ENCODE data around the gene RANBP17. TPM values are rescaled to one million over a fixed set of nuclear protein-coding genes. Genes with fewer than 3 reads are reported as not detected.
"Not testable (repeated sequence)": the region's sequence is repeated elsewhere in the genome, so short reads cannot be mapped to it uniquely, and the experiment has no call there.

The RANBP17 gene
- total RNA-seq, 1 donor from 2014 or later, result not detected

DNA sequence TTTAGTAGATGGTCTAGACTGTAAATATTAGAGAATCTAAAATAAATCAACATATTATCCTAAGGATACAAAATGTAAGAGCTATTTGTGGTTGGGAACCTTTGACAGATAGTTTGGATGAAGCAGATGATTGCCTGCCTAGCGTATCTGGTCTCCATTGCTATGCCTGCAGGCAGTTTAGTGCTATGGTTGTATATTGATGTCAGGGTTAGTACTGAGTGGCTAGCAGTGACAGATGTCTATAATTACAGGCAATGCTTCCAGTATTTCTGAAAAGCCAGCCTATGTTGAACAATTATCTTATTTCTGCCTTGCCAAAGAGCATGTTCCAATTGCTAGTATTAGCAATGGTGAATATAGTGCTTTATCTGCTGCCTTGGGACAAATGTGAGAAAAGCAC, 296.0 kb downstream of the RANBP17 start:
- H3K27ac Mint-ChIP-seq, result no peak overlapping the region
- no peak overlapping the region for H3K4me3 Mint-ChIP-seq (ENCODE audit: low read depth)
- no peaks in the 10 kb centered on the region for H3K36me3 Mint-ChIP-seq (ENCODE audit: low read depth)
- H3K4me1 Mint-ChIP-seq (ENCODE audit: low read depth), result no peaks in the 10 kb centered on the region
- peaks cover 2% of the 10 kb centered on the region for H3K27me3 Mint-ChIP-seq (ENCODE audit: low read depth)
- intact Hi-C loops (cut with micrococcal nuclease), result no loop called here
- no peaks in the 10 kb centered on the region for H3K9me3 Mint-ChIP-seq
- DNase-seq (ENCODE audit: low spot score), result no peak

DNA sequence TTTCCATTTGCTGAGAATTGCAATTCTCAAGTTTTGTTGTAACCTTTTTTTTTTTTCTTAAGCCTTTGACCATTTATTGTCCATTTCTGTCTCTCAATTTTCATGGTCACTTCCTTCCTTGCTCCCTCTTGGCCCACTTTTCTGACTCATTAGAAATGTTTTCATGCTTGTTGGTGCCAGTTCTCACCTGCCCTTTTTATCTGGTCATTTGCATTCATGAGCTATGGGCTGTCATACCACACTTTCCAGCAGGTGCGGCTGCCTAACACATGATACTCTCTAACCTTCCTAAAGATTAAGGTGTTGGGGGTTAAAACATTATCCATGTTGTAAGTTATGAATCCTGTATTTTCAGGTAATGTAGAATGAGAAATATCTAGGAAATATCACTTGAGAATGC, 296.8 kb downstream of the RANBP17 start:
- intact Hi-C loops (cut with micrococcal nuclease), result no loop called here
- Mint-ChIP-seq H3K4me3 (ENCODE audit: low read depth) (no peak overlapping the region), H3K4me1 (ENCODE audit: low read depth) (no peaks in the 10 kb centered on the region), H3K27ac (no peak overlapping the region), H3K36me3 (ENCODE audit: low read depth) (no peaks in the 10 kb centered on the region), H3K27me3 (ENCODE audit: low read depth) (peaks cover 3% of the 10 kb centered on the region), H3K9me3 (no peaks in the 10 kb centered on the region)
- DNase-seq (ENCODE audit: low spot score), result no peak

DNA sequence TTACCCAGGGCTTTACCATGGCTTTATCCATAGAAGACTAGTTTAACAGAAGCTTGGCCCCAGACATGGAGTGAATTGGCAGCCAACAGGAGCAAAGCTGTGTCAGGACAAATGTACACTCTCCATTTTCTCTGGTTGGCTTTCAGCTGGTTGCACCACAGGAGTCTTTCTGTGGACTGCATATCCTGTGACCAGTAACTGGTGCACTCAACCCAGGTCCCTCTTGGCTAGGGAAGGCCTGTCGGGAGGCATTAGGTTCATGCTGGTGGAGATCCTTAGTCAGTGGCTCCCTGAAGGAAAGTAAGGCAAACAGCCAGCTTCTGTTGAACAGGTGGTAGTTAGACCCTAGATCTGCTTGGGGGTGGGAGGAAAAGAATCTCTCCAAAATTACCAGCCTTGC, 300.3 kb downstream of the RANBP17 start:
- no peak for DNase-seq (ENCODE audit: low spot score)
- intact Hi-C loops (cut with micrococcal nuclease), result no loop called here
- no peaks in the 10 kb centered on the region for H3K4me1 Mint-ChIP-seq (ENCODE audit: low read depth)
- H3K27ac Mint-ChIP-seq, result no peak overlapping the region
- no peaks in the 10 kb centered on the region for H3K36me3 Mint-ChIP-seq (ENCODE audit: low read depth)
- no peaks in the 10 kb centered on the region for H3K9me3 Mint-ChIP-seq
- peaks cover 3% of the 10 kb centered on the region for H3K27me3 Mint-ChIP-seq (ENCODE audit: low read depth)
- no peak overlapping the region for H3K4me3 Mint-ChIP-seq (ENCODE audit: low read depth)

DNA sequence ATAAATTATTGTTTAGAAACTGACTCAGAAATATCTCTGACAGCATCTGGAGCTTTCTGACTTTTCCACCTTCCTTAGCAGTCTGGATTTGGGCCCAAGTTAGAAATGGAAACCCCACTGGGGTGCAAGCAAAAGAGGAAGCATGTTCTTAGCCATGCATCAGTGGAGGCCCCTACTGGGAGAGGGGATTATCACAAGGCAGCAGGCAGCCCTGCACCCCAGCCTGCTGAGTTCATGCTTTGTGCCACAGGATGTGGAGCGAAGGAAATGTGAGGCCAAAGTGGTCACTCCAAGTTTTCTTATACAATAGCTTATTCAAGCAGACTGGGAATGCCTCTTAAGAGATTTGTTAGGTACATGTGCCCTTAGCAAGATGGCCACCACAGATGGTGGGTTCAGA, 300.8 kb downstream of the RANBP17 start:
- intact Hi-C loops (cut with micrococcal nuclease), result no loop called here
- DNase-seq (ENCODE audit: low spot score), result no peak
- Mint-ChIP-seq H3K4me3 (ENCODE audit: low read depth) (no peak overlapping the region), H3K4me1 (ENCODE audit: low read depth) (no peaks in the 10 kb centered on the region), H3K27me3 (ENCODE audit: low read depth) (peaks cover 3% of the 10 kb centered on the region), H3K27ac (no peak overlapping the region), H3K36me3 (ENCODE audit: low read depth) (no peaks in the 10 kb centered on the region), H3K9me3 (no peaks in the 10 kb centered on the region)

DNA sequence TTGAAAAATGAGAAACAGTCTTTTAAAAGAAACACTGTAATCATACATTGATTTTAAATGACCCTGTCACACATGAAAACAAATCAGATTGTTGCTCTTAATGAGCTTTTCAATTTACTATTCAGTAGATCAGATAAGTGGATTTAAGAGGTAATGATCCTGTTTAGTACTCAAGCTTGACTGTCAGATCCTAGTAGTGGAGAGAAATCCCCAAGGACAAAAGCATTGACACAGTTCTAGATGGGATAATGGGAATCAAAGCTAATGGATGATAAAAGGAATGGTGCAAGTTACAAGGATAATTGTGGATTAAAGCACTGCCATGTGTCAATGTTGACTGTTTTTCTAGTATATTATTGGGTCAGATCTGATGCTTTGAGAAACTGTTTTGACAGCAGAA, 304.9 kb downstream of the RANBP17 start:
- Mint-ChIP-seq H3K4me3 (ENCODE audit: low read depth) (no peak overlapping the region), H3K27ac (no peak overlapping the region), H3K4me1 (ENCODE audit: low read depth) (no peaks in the 10 kb centered on the region), H3K27me3 (ENCODE audit: low read depth) (peaks cover 3% of the 10 kb centered on the region), H3K9me3 (no peaks in the 10 kb centered on the region), H3K36me3 (ENCODE audit: low read depth) (no peaks in the 10 kb centered on the region)
- DNase-seq (ENCODE audit: low spot score), result no peak
- intact Hi-C loops (cut with micrococcal nuclease), result no loop called here

DNA sequence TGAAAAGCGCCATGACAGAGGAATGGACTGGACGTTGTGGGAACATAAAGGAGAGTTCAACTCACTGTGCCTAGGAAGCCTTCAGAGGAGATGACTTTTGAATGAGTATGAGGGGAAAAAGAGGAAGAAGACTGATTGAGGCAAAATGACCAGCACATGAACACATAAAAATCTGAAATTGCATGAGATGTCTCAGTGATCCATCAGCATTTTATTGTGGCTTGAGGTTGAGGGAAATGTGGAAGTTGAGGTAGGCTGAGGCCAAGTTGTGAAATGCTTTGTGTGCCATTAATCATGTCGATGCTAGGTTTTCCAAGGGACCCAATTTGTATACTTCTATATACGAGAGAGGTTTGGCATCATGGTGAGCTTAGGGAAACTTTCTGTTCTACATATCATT, 306.4 kb downstream of the RANBP17 start:
- DNase-seq (ENCODE audit: low spot score), result no peak
- Mint-ChIP-seq H3K36me3 (ENCODE audit: low read depth) (no peaks in the 10 kb centered on the region), H3K9me3 (no peaks in the 10 kb centered on the region), H3K27me3 (ENCODE audit: low read depth) (peaks cover 3% of the 10 kb centered on the region), H3K4me3 (ENCODE audit: low read depth) (no peak overlapping the region), H3K27ac (no peak overlapping the region), H3K4me1 (ENCODE audit: low read depth) (no peaks in the 10 kb centered on the region)
- intact Hi-C loops (cut with micrococcal nuclease), result no loop called here

DNA sequence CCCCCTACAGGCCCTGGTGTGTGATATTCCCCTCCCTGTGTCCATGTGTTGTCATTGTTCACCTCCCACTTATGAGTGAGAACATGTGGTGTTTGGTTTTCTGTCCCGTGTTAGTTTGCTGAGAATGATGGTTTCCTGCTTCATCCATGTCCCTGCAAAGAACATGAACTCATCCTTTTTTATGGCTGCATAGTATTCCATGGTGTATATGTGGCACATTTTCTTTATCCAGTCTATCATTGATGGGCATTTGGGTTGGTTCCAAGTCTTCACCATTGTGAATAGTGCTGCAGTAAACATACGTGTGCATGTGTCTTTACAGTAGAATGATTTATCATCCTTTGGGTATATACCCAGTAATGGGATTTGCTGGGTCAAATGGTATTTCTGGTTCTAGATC, 313.1 kb downstream of the RANBP17 start:
- H3K27ac Mint-ChIP-seq; H3K4me1 Mint-ChIP-seq (ENCODE audit: low read depth); intact Hi-C loops (cut with micrococcal nuclease): not testable (repeated sequence)

DNA sequence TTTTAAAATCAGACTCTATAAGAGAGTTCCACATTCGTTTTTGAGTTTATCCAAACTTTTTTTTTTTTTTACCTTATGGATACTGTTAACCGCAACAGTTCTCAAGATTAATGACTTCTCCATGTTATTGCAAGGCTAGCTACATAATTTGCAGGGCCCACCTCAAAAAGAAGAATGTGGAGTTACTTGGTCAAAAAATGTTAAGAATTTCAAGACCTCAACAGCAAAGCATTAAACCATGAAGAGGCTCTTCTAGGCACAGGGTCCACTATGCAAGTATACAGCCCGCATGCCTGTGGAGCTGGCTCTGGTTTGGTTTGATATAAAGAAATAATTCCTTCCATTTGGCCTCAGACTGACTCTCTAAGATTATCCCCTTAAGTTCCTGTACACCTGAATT, 313.9 kb downstream of the RANBP17 start:
- Mint-ChIP-seq H3K4me1 (ENCODE audit: low read depth) (no peaks in the 10 kb centered on the region), H3K9me3 (no peaks in the 10 kb centered on the region), H3K36me3 (ENCODE audit: low read depth) (no peaks in the 10 kb centered on the region), H3K4me3 (ENCODE audit: low read depth) (no peak overlapping the region), H3K27me3 (ENCODE audit: low read depth) (no peaks in the 10 kb centered on the region), H3K27ac (no peak overlapping the region)
- DNase-seq (ENCODE audit: low spot score), result no peak
- intact Hi-C loops (cut with micrococcal nuclease), result no loop called here

More for the DNA sequence above, 313.1 kb downstream of the RANBP17 start:
- H3K4me3 Mint-ChIP-seq (ENCODE audit: low read depth); H3K27me3 Mint-ChIP-seq (ENCODE audit: low read depth); H3K9me3 Mint-ChIP-seq; DNase-seq (ENCODE audit: low spot score); H3K36me3 Mint-ChIP-seq (ENCODE audit: low read depth): not testable (repeated sequence)

DNA sequence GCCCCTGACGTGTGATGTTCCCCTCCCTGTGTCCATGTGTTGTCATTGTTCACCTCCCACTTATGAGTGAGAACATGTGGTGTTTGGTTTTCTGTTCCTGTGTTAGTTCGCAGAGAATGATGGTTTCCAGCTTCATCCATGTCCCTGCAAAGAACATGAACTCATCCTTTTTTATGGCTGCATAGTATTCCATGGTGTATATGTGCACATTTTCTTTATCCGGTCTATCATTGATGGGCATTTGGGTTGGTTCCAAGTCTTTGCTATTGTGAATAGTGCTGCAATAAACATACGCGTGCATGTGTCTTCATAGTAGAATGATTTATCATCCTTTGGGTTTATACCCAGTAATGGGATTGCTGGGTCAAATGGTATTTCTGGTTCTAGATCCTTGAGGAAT, 316.4 kb downstream of the RANBP17 start:
- intact Hi-C loops (cut with micrococcal nuclease); H3K9me3 Mint-ChIP-seq; H3K27ac Mint-ChIP-seq; H3K36me3 Mint-ChIP-seq (ENCODE audit: low read depth); H3K27me3 Mint-ChIP-seq (ENCODE audit: low read depth); H3K4me3 Mint-ChIP-seq (ENCODE audit: low read depth); H3K4me1 Mint-ChIP-seq (ENCODE audit: low read depth); DNase-seq (ENCODE audit: low spot score): not testable (repeated sequence)

DNA sequence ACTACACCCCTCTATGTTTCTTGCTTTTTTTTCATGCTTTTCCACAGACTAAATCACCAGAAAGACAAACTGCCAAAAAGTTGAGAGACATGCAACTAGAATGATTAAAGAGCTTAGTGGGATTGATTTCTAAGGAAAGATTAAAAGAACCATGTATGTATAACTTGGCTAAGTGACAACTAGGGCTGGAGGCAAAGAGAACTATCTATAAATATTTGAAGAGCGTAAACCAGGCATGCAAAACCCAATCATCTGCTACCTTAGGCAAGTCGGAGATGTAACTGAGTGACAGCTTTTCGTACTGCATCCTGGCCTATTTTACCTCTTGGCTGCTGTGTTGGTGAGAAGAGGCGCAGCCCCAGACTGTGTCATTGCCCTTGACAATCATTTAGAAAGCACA, 326.2 kb downstream of the RANBP17 start:
- Mint-ChIP-seq H3K36me3 (ENCODE audit: low read depth) (no peaks in the 10 kb centered on the region), H3K4me1 (ENCODE audit: low read depth) (no peaks in the 10 kb centered on the region), H3K4me3 (ENCODE audit: low read depth) (no peak overlapping the region), H3K27me3 (ENCODE audit: low read depth) (no peaks in the 10 kb centered on the region), H3K9me3 (no peaks in the 10 kb centered on the region), H3K27ac (no peak overlapping the region)
- DNase-seq (ENCODE audit: low spot score), result no peak
- intact Hi-C loops (cut with micrococcal nuclease), result no loop called here

DNA sequence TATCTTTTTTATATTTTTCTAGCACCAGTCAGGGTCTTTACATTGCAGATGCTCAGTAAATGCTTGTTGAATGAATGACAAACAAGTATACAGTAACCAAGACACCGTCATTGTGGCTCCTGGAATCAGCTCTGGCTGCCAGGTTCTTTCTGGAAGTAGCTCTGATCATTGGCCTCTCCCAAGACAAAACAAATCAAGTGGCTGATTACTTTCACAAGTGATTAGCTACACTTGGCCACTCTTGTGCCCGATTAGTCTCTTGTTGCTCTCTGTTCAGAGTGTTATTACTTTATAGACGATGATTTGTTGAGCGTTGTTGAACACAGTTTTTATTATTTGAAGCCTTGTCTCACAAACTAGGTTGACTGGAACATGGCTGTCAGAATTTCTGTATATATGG, 327.6 kb downstream of the RANBP17 start:
- intact Hi-C loops (cut with micrococcal nuclease), result no loop called here
- H3K36me3 Mint-ChIP-seq (ENCODE audit: low read depth), result no peaks in the 10 kb centered on the region

DNA sequence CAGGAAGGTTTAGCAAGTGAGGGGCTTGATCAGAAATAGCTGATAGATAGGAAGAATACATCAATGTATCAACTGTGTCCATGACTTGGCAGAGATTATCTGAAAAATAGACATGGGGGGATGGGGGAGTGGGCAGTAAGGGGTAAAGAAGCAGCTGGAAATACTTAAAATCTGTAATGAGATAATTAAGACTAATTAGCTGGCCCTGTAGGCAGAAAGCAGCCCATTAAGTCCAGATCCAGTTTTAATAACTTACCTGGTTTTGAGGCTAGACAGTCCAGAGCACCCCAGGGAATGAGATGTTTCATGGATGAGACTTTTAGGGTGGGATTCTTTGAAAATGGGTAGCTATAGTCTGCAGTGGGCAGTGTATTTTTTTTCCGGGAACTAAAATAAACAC, 330.3 kb downstream of the RANBP17 start:
- H3K4me3 Mint-ChIP-seq (ENCODE audit: low read depth), result no peak overlapping the region
- no peaks in the 10 kb centered on the region for H3K4me1 Mint-ChIP-seq (ENCODE audit: low read depth)
- no peaks in the 10 kb centered on the region for H3K27me3 Mint-ChIP-seq (ENCODE audit: low read depth)
- intact Hi-C loops (cut with micrococcal nuclease), result no loop called here
- no peaks in the 10 kb centered on the region for H3K36me3 Mint-ChIP-seq (ENCODE audit: low read depth)
- no peaks in the 10 kb centered on the region for H3K9me3 Mint-ChIP-seq
- no peak overlapping the region for H3K27ac Mint-ChIP-seq
- no peak for DNase-seq (ENCODE audit: low spot score)

More for the DNA sequence above, 327.6 kb downstream of the RANBP17 start:
- no peaks in the 10 kb centered on the region for H3K4me1 Mint-ChIP-seq (ENCODE audit: low read depth)
- H3K9me3 Mint-ChIP-seq, result no peaks in the 10 kb centered on the region
- DNase-seq (ENCODE audit: low spot score), result no peak
- no peak overlapping the region for H3K27ac Mint-ChIP-seq
- no peak overlapping the region for H3K4me3 Mint-ChIP-seq (ENCODE audit: low read depth)
- H3K27me3 Mint-ChIP-seq (ENCODE audit: low read depth), result no peaks in the 10 kb centered on the region

DNA sequence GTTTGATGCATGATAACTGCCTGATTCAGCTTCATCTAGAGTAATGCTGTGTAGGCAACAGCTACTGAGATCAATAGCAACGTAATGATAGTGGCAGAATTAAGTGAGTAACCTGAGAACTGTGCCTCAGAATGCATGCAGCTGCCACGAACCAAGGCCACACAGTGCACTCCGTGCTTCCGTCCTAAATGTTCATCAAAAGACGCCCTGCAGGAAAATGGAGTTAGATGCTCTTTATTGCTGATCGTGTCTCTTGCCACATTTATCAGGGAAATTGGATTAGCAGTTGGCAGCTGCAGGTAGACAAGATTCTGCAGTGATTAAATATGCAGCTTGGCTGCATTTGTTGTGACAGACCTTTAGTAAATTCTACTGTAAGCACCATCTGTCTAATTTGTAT, 339.5 kb downstream of the RANBP17 start:
- Mint-ChIP-seq H3K27me3 (ENCODE audit: low read depth) (peaks cover 11% of the 10 kb centered on the region), H3K9me3 (no peaks in the 10 kb centered on the region), H3K36me3 (ENCODE audit: low read depth) (no peaks in the 10 kb centered on the region), H3K4me1 (ENCODE audit: low read depth) (no peaks in the 10 kb centered on the region), H3K4me3 (ENCODE audit: low read depth) (no peak overlapping the region), H3K27ac (no peak overlapping the region)
- no peak for DNase-seq (ENCODE audit: low spot score)
- intact Hi-C loops (cut with micrococcal nuclease), result no loop called here

DNA sequence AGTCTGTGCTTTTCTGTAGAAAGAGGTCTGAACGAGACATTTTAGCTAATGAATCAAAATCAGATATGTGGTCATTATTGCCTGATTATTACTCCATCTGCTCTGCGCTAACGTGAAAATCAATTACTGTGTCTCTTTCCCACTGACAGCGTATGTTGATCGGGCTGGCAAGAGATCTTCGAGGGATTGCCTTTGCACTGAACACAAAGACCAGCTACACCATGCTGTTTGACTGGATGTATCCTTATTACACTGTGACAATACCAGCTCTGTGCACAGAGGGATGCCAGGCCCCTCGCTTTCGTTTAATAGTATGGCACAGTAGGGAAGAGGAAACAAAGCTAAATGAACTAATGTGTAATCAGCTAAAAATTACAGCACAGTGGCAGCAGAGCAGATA, 343.6 kb downstream of the RANBP17 start:
- no peaks in the 10 kb centered on the region for H3K4me1 Mint-ChIP-seq (ENCODE audit: low read depth)
- intact Hi-C loops (cut with micrococcal nuclease), result no loop called here
- H3K4me3 Mint-ChIP-seq (ENCODE audit: low read depth), result no peak overlapping the region
- peaks cover 11% of the 10 kb centered on the region for H3K27me3 Mint-ChIP-seq (ENCODE audit: low read depth)
- H3K36me3 Mint-ChIP-seq (ENCODE audit: low read depth), result no peaks in the 10 kb centered on the region
- no peak for DNase-seq (ENCODE audit: low spot score)
- no peak overlapping the region for H3K27ac Mint-ChIP-seq
- H3K9me3 Mint-ChIP-seq, result no peaks in the 10 kb centered on the region

All from activated T-helper 2 cell treated with anti-CD3 and anti-CD28 coated beads, Interferon-gamma antibody, Interleukin-2, Interleukin-4, amounts not matched to agents 10 μg/mL and 5 μg/mL and 100 μg/mL, durations not matched to agents 14 hours and 24 hours and 36 hours (primary cell).